SK-N-SH (cell line): Measurements from ENCODE around the gene CLIC5. TPM values are rescaled to one million over a fixed set of nuclear protein-coding genes. Genes with fewer than 3 reads are reported as not detected.

Experiments
- CTCF ChIA-PET: fragments of 300-600, 350-600 bp; formaldehyde crosslinking; extraction: SDS; loops from one replicate; lab custom pipeline; 2021; lab: Yijun Ruan, JAX
- POLR2A ChIA-PET: fragments of 350-600 bp; sonication (Branson Sonifier 250); formaldehyde crosslinking; extraction: SDS; loops from one replicate; lab custom pipeline; 2020; ENCODE audit warnings: antibody characterized with exemption, inconsistent platforms; lab: Yijun Ruan, JAX
- DNase-seq: peaks from one replicate; pipeline ENCODE4 v3.0.0; 2012
- H2AFZ ChIP-seq: fragments of 200-600 bp; sonication (generic); 2 replicates; pipeline ENCODE4 v1.8.1; 2016; ENCODE audit warnings: antibody characterized with exemption, mild to moderate bottlenecking, low read depth
- H3F3A ChIP-seq: fragments of 200-600 bp; sonication (generic); replicated peaks from 2 replicates; pipeline ENCODE3; 2016; ENCODE audit warnings: antibody characterized with exemption, mild to moderate bottlenecking; ENCODE audit not compliant: insufficient read depth
- H3K27ac ChIP-seq, 2 experiments: fragments of 200-500 bp in 1 of 2; fragments of 200-600 bp in 1 of 2; sonication (Bioruptor generic) in 1 of 2; sonication (generic), shearing (Covaris generic) in 1 of 2; 2 replicates each; pipeline versions ENCODE4 v1.5.1 to v1.6.1; 2014 to 2016; ENCODE audit warnings: low read depth in 2 of 2, inconsistent platforms in 1 of 2, low read length in 1 of 2, mild to moderate bottlenecking in 1 of 2, mixed read lengths in 1 of 2
- H3K27me3 ChIP-seq: fragments of 200-600 bp; sonication (generic), shearing (Covaris generic); 2 replicates; pipeline ENCODE4 v1.6.1; 2016; ENCODE audit warnings: mixed run types; ENCODE audit not compliant: insufficient read depth
- H3K36me3 ChIP-seq, 2 experiments: fragments of 200-500 bp in 1 of 2; fragments of 200-600 bp in 1 of 2; sonication (Bioruptor generic) in 1 of 2; sonication (generic) in 1 of 2; replicated peaks in 1 of 2; 2 replicates each; pipeline versions ENCODE3 to v1.5.1; 2014 to 2016; ENCODE audit warnings: low read length in 1 of 2, mild to moderate bottlenecking in 1 of 2; ENCODE audit not compliant: insufficient read depth in 2 of 2, control insufficient read depth in 1 of 2
- H3K4me1 ChIP-seq, 2 experiments: fragments of 200-500 bp in 1 of 2; fragments of 200-600 bp in 1 of 2; sonication (Bioruptor generic) in 1 of 2; sonication (generic), shearing (Covaris generic) in 1 of 2; 2 replicates each; pipeline versions ENCODE4 v1.5.1 to v1.6.1; 2014 to 2016; ENCODE audit warnings: low read depth in 1 of 2, low read length in 1 of 2, mixed run types in 1 of 2; ENCODE audit not compliant: insufficient read depth in 2 of 2, control insufficient read depth in 1 of 2
- H3K4me2 ChIP-seq: fragments of 200-600 bp; sonication (generic), shearing (Covaris generic); 2 replicates; pipeline ENCODE4 v1.6.1; 2017; ENCODE audit warnings: mixed run types
- H3K4me3 ChIP-seq, 2 experiments: fragments of 200-500 bp in 1 of 2; fragments of 200-600 bp in 1 of 2; sonication (Bioruptor generic) in 1 of 2; sonication (generic), shearing (Covaris generic) in 1 of 2; 2 replicates each; pipeline versions ENCODE4 v1.5.1 to v1.8.1; 2014 to 2016; ENCODE audit warnings: low read depth in 2 of 2, inconsistent platforms in 1 of 2, low read length in 1 of 2, mild to moderate bottlenecking in 1 of 2, mixed read lengths in 1 of 2, moderate library complexity in 1 of 2
- H3K79me2 ChIP-seq: fragments of 200-600 bp; sonication (generic); 2 replicates; pipeline ENCODE4 v1.8.1; 2017; ENCODE audit warnings: mild to moderate bottlenecking; ENCODE audit not compliant: insufficient read depth
- H3K9ac ChIP-seq: fragments of 200-600 bp; sonication (generic); 2 replicates; pipeline ENCODE4 v1.6.1; 2017; ENCODE audit warnings: mixed run types
- H3K9me2 ChIP-seq: fragments of 200-600 bp; sonication (generic); 2 replicates; pipeline ENCODE4 v1.6.1; 2017; ENCODE audit warnings: mixed run types
- H3K9me3 ChIP-seq: fragments of 200-600 bp; sonication (generic); 2 replicates; pipeline ENCODE4 v1.6.1; 2017; ENCODE audit warnings: mixed run types, mild to moderate bottlenecking, moderate library complexity
- H4K20me1 ChIP-seq: fragments of 200-600 bp; sonication (generic); 2 replicates; pipeline ENCODE4 v1.6.1; 2017; ENCODE audit warnings: mild to moderate bottlenecking, mixed run types; ENCODE audit not compliant: insufficient read depth
- ELF1 ChIP-seq: IDR thresholded peaks from 2 replicates; pipeline ENCODE4 v1.4.0; 2012
- EZH2phosphoT487 ChIP-seq: fragments of 200-600 bp; sonication (generic); IDR thresholded peaks from 2 replicates; pipeline ENCODE4 v1.6.1; 2017; ENCODE audit warnings: low read depth, mixed run types, mild to moderate bottlenecking, antibody characterized with exemption, moderate library complexity, borderline replicate concordance
- FOXJ3 ChIP-seq: sonication (generic); formaldehyde crosslinking; IDR thresholded peaks from 2 replicates; pipeline ENCODE4 v1.5.1; 2020; ENCODE audit warnings: mild to moderate bottlenecking, missing genetic modification reagents
- FOXM1 ChIP-seq: IDR thresholded peaks from 2 replicates; pipeline ENCODE4 v1.4.0; 2012; ENCODE audit warnings: low read depth, mild to moderate bottlenecking
- GABPA ChIP-seq: IDR thresholded peaks from 2 replicates; pipeline ENCODE4 v1.4.0; 2012; ENCODE audit warnings: low read depth, mild to moderate bottlenecking
- GATA2 ChIP-seq: sonication (generic); formaldehyde crosslinking; IDR thresholded peaks from 2 replicates; pipeline ENCODE4 v1.5.0; 2020; ENCODE audit warnings: mild to moderate bottlenecking, missing genetic modification reagents
- MEF2A ChIP-seq: IDR thresholded peaks from 2 replicates; pipeline ENCODE4 v1.4.0; 2012; ENCODE audit warnings: low read depth, borderline replicate concordance
- MXI1 ChIP-seq: IDR thresholded peaks from 2 replicates; pipeline ENCODE4 v1.6.1; 2012; ENCODE audit warnings: mild to moderate bottlenecking, low read depth, low read length, improper control_type of control experiment
- NFIC ChIP-seq: IDR thresholded peaks from 2 replicates; pipeline ENCODE4 v1.4.0; 2012; ENCODE audit warnings: borderline replicate concordance
- POLR2AphosphoS5 ChIP-seq: IDR thresholded peaks from 2 replicates; pipeline ENCODE4 v1.6.1; 2012; ENCODE audit warnings: low read depth, low read length
- RAD21 ChIP-seq: IDR thresholded peaks from 2 replicates; pipeline ENCODE4 v1.6.1; 2012; ENCODE audit warnings: mild to moderate bottlenecking, low read length
- RCOR1 ChIP-seq: fragments of 150-350 bp; IDR thresholded peaks from 2 replicates; pipeline ENCODE4 v1.6.1; 2017; ENCODE audit warnings: antibody characterized with exemption, low read length
- RFX5 ChIP-seq: IDR thresholded peaks from 2 replicates; pipeline ENCODE4 v1.6.1; 2012; ENCODE audit warnings: mild to moderate bottlenecking, improper control_type of control experiment, low read length
- RXRA ChIP-seq: IDR thresholded peaks from 2 replicates; pipeline ENCODE4 v1.4.0; 2012; ENCODE audit warnings: low read depth, mild to moderate bottlenecking, borderline replicate concordance
- YY1 ChIP-seq: IDR thresholded peaks from 2 replicates; pipeline ENCODE4 v1.4.0; 2012; ENCODE audit warnings: low read depth, mild to moderate bottlenecking
- WGBS: methylation state at CpG from one replicate; pipeline ENCODE4 v1.1.6; 2017; ENCODE audit warnings: low lambda C conversion rate; 5-methylcytosine and 5-hydroxymethylcytosine counted together
- polyA plus RNA-seq, 3 experiments: library from polyadenylated mRNA; depleted of rRNA; stranded (reverse); fragments of >200 nt; gene quantifications; 2 replicates each; pipeline ENCODE4 v1.2.3, GENCODE V29; 2012
- TF ChIP-seq, protein P1 (sequence below): IDR thresholded peaks from 2 replicates; pipeline ENCODE4 v1.6.1; 2012; ENCODE audit warnings: mild to moderate bottlenecking, low read depth, low read length, moderate library complexity
- TF ChIP-seq, protein P2 (sequence below): IDR thresholded peaks from 2 replicates; pipeline ENCODE4 v1.4.0; 2012; ENCODE audit warnings: low read depth, borderline replicate concordance
- TF ChIP-seq, protein P3 (sequence below): IDR thresholded peaks from 2 replicates; pipeline ENCODE4; 2012

Gene CLIC5
- polyA plus RNA-seq, 1 of the 3 experiments (the other 2 are of a cell fraction): 0.03 TPM

DNA sequence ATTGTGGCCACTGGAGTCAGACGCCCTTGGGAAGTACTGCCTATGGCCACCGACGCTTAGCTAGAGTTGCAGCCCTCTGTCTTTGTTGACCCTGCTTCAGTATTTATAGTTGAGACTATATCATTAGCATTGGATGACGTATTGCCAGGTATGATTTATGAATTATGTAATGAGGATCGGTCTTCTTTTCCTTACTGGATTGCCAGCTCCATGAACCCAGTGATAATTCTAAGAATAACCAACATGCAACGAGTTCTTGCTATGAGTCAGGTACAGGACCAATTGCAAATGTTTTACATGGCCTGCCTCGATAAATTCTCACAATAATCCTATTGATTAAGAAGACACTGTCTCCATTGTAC lies 63.5 kb downstream of the CLIC5 start:
- Histone ChIP-seq H3K4me2 (no peak overlapping the region), H3K9me3 (no peaks in the 10 kb centered on the region), H2AFZ (no peak overlapping the region), H3K79me2 (no peaks in the 10 kb centered on the region), H3K27me3 (peaks cover 65% of the 10 kb centered on the region), H3K27ac (no peak overlapping the region), H3F3A (no peaks in the 10 kb centered on the region), H3K9ac (no peak overlapping the region), H4K20me1 (no peaks in the 10 kb centered on the region), H3K4me1 (no peaks in the 10 kb centered on the region), H3K4me3 (no peak overlapping the region), H3K36me3 (no peaks in the 10 kb centered on the region), H3K9me2 (no peaks in the 10 kb centered on the region)
- CTCF ChIA-PET: interaction anchor here (1.1 kb wide), 1 partner anchor 15 kb away, joined by 3 read pairs; no protein-coding TSS in a partner anchor
- WGBS: 3% methylated on average over 7 of the region's 7 CpGs
- no peak for DNase-seq
- POLR2A ChIA-PET: no interaction called here
- TF ChIP-seq MXI1 (no peak), POLR2AphosphoS5 (no peak), YY1 (no peak), FOXJ3 (CRISPR knock-in tag) (no peak), MEF2A (no peak), EZH2phosphoT487 (no peak), NFIC (no peak), GATA2 (CRISPR knock-in tag) (no peak), ELF1 (no peak), FOXM1 (no peak), RXRA (no peak), RCOR1 (no peak), RFX5 (no peak), RAD21 (no peak), GABPA (no peak)
- TF ChIP-seq, protein P1, sequence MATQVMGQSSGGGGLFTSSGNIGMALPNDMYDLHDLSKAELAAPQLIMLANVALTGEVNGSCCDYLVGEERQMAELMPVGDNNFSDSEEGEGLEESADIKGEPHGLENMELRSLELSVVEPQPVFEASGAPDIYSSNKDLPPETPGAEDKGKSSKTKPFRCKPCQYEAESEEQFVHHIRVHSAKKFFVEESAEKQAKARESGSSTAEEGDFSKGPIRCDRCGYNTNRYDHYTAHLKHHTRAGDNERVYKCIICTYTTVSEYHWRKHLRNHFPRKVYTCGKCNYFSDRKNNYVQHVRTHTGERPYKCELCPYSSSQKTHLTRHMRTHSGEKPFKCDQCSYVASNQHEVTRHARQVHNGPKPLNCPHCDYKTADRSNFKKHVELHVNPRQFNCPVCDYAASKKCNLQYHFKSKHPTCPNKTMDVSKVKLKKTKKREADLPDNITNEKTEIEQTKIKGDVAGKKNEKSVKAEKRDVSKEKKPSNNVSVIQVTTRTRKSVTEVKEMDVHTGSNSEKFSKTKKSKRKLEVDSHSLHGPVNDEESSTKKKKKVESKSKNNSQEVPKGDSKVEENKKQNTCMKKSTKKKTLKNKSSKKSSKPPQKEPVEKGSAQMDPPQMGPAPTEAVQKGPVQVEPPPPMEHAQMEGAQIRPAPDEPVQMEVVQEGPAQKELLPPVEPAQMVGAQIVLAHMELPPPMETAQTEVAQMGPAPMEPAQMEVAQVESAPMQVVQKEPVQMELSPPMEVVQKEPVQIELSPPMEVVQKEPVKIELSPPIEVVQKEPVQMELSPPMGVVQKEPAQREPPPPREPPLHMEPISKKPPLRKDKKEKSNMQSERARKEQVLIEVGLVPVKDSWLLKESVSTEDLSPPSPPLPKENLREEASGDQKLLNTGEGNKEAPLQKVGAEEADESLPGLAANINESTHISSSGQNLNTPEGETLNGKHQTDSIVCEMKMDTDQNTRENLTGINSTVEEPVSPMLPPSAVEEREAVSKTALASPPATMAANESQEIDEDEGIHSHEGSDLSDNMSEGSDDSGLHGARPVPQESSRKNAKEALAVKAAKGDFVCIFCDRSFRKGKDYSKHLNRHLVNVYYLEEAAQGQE: no peak
- TF ChIP-seq, protein P2, sequence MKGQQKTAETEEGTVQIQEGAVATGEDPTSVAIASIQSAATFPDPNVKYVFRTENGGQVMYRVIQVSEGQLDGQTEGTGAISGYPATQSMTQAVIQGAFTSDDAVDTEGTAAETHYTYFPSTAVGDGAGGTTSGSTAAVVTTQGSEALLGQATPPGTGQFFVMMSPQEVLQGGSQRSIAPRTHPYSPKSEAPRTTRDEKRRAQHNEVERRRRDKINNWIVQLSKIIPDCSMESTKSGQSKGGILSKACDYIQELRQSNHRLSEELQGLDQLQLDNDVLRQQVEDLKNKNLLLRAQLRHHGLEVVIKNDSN: no peak
- TF ChIP-seq, protein P3, sequence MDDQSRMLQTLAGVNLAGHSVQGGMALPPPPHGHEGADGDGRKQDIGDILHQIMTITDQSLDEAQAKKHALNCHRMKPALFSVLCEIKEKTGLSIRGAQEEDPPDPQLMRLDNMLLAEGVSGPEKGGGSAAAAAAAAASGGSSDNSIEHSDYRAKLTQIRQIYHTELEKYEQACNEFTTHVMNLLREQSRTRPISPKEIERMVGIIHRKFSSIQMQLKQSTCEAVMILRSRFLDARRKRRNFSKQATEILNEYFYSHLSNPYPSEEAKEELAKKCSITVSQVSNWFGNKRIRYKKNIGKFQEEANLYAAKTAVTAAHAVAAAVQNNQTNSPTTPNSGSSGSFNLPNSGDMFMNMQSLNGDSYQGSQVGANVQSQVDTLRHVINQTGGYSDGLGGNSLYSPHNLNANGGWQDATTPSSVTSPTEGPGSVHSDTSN: no peak
